H1 (cell line): ENCODE measurements around the gene PSMG2. TPM values are rescaled to one million over a fixed set of nuclear protein-coding genes. Genes with fewer than 3 reads are reported as not detected.

Experiments
- ASH2L ChIP-seq: fragments of 200-600, 300-600 bp; sonication (generic); IDR thresholded peaks from one replicate; pipeline ENCODE4 v1.7.1; 2017; ENCODE audit warnings: low read length
- GTF2F1 ChIP-seq: IDR thresholded peaks from 2 replicates; pipeline ENCODE4 v1.6.1; 2012; ENCODE audit warnings: low read depth, low read length, improper control_type of control experiment, borderline replicate concordance
- HDAC6 ChIP-seq: IDR thresholded peaks from one replicate; pipeline ENCODE4 v1.7.1; 2012; ENCODE audit warnings: low read depth, mild to moderate bottlenecking, inconsistent platforms, low read length, moderate library complexity
- JUND ChIP-seq: IDR thresholded peaks from 2 replicates; pipeline ENCODE4 v1.6.1; 2011; ENCODE audit warnings: mild to moderate bottlenecking, improper control_type of control experiment, low read length
- KDM4A ChIP-seq: IDR thresholded peaks from one replicate; pipeline ENCODE4 v1.7.1; 2012; ENCODE audit warnings: low read depth, mild to moderate bottlenecking, moderate library complexity, low read length, inconsistent platforms; ENCODE audit not compliant: severe bottlenecking
- NANOG ChIP-seq: IDR thresholded peaks from 2 replicates; pipeline ENCODE4 v1.6.1; 2011; ENCODE audit warnings: low read length, low read depth, mild to moderate bottlenecking, inconsistent platforms; ENCODE audit not compliant: insufficient read depth, poor library complexity, severe bottlenecking
- SP1 ChIP-seq: IDR thresholded peaks from 2 replicates; pipeline ENCODE4 v1.6.1; 2011; ENCODE audit warnings: low read depth, low read length
- YY1 ChIP-seq: IDR thresholded peaks from 2 replicates; pipeline ENCODE4 v1.6.1; 2011; ENCODE audit warnings: low read depth, mild to moderate bottlenecking, low read length
- polyA plus RNA-seq, 7 experiments: library from polyadenylated mRNA; depleted of rRNA in 3 of 7; stranded (reverse) in 5 of 7; unstranded in 2 of 7; fragments of >200 nt in 5 of 7; fragments of 200-250 nt in 2 of 7; gene quantifications; 1 replicate in 5 of 7; 2 replicates in 1 of 7; 4 replicates in 1 of 7; pipeline versions ENCODE4 v1.2.1 to v1.2.3, GENCODE V29; 2011 to 2013; ENCODE audit warnings: missing spikeins in 2 of 7, mixed read lengths in 2 of 7
- total RNA-seq: library from RNA; stranded (reverse); fragmentation: NEBNext Ultra II Directional; extraction: Animal tissue kit (Norgen Biotek cat#: 25700); gene quantifications from 2 replicates; pipeline ENCODE4 v1.2.1, GENCODE V29; 2021
- TF ChIP-seq, protein P1 (sequence below): IDR thresholded peaks from 2 replicates; pipeline ENCODE4 v1.6.1; 2012; ENCODE audit warnings: inconsistent platforms

PSMG2 gene
- total and polyA plus RNA-seq, 2 of the 8 experiments (the other 6 are each of a cell fraction or from before 2014, with no cell fraction given) = 52.9 to 79.3 TPM

DNA sequence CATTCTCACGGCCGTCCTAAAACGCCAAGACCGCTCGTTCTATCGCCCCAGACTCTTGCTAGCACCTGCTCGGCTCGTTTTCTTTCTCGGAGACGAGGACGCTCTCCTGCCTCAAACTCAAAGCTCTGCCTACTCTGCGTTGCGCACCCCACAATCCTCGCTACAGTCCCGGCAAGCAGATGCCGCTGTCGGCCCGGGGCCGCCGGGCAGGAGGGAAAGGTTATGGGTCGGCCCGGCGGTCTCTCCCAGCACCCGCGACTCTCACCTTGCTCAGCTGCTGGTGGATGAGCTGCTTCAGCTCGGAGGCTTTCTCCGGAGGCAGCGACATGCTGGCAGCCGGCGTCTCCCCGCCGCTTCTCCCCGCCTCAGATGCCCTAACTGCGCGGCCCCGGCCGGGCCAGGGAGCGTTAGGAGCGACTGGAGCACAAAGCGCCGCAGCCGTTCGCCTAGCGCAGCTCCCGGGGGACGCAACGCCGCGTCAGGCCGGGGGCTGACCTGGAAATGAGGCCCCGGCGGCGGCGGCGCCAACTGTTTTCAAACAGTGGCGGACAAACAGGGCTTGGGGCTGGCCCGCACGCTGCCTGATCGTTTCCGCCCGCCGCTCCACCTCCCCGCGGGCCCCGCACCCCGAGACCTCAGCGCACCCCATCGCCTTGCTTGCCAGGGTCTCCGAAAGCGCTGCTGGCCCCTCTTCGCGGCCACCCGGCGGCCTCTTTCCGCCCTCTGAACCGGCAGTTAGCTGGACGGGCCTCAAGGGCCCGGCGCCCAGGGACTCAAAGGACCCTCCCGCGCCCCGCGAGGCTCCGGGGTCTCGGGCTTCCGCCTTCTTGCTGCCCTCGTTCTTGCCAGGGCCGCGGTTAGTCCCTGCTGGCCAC, at the start of gene PSMG2, which contains the start of gene CEP76 (continued):
- TF ChIP-seq JUND (0 out of 2 replicates have a peak, but pooled peaks have one; percentile 4), HDAC6 (no peak), KDM4A (peak; percentile 48), YY1 (0 out of 2 replicates have a peak, but pooled peaks have one; percentile 24), SP1 (0 out of 2 replicates have a peak, but pooled peaks have one; percentile 8), ASH2L (peak; percentile 83), NANOG (no peak), GTF2F1 (no peak; the same call in 1 of the 2 replicates)
- TF ChIP-seq, protein P1, sequence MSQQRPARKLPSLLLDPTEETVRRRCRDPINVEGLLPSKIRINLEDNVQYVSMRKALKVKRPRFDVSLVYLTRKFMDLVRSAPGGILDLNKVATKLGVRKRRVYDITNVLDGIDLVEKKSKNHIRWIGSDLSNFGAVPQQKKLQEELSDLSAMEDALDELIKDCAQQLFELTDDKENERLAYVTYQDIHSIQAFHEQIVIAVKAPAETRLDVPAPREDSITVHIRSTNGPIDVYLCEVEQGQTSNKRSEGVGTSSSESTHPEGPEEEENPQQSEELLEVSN = no peak; the same call in 1 of the 2 replicates
